Kidney epithelial cell (primary cell): Measurements from ENCODE around the gene ARFGEF3. TPM values are rescaled to one million over a fixed set of nuclear protein-coding genes. Genes with fewer than 3 reads are reported as not detected.

ENCODE experiments used
- DNase-seq: peaks from one replicate; pipeline ENCODE4 v3.0.0-alpha.2; 2010; ENCODE audit warnings: low read depth
- H3K27me3 ChIP-seq: 2 replicates; pipeline ENCODE4 v1.6.0; 2011; ENCODE audit warnings: low read length; ENCODE audit not compliant: control insufficient read depth, insufficient read depth
- H3K36me3 ChIP-seq: 2 replicates; pipeline ENCODE4 v1.5.1; 2011; ENCODE audit warnings: low read length; ENCODE audit not compliant: control insufficient read depth, insufficient read depth
- H3K4me3 ChIP-seq: 2 replicates; pipeline ENCODE4 v1.5.1; 2011; ENCODE audit warnings: low read depth, mild to moderate bottlenecking, control low read depth, low read length
- total RNA-seq: library from RNA; depleted of rRNA; stranded (reverse); fragments of >200 nt; gene quantifications from 2 replicates; pipeline ENCODE4 v1.2.3, GENCODE V29; 2015
- TF ChIP-seq, protein P1 (sequence below): IDR thresholded peaks from 2 replicates; pipeline ENCODE4 v1.5.1; 2011; ENCODE audit warnings: mild to moderate bottlenecking, moderate library complexity, low read length, control low read depth, inconsistent platforms; ENCODE audit not compliant: insufficient read depth, poor library complexity, severe bottlenecking

ARFGEF3 gene
- total RNA-seq, 1 donor from 2014 or later = 11.1 TPM

- TF ChIP-seq, protein P1, sequence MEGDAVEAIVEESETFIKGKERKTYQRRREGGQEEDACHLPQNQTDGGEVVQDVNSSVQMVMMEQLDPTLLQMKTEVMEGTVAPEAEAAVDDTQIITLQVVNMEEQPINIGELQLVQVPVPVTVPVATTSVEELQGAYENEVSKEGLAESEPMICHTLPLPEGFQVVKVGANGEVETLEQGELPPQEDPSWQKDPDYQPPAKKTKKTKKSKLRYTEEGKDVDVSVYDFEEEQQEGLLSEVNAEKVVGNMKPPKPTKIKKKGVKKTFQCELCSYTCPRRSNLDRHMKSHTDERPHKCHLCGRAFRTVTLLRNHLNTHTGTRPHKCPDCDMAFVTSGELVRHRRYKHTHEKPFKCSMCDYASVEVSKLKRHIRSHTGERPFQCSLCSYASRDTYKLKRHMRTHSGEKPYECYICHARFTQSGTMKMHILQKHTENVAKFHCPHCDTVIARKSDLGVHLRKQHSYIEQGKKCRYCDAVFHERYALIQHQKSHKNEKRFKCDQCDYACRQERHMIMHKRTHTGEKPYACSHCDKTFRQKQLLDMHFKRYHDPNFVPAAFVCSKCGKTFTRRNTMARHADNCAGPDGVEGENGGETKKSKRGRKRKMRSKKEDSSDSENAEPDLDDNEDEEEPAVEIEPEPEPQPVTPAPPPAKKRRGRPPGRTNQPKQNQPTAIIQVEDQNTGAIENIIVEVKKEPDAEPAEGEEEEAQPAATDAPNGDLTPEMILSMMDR = no peak
- no peak overlapping the region for H3K4me3 ChIP-seq
- no peak for DNase-seq
- no peaks in the 10 kb centered on the region for H3K36me3 ChIP-seq
- H3K27me3 ChIP-seq = no peaks in the 10 kb centered on the region
Measured at GRCh38 chr6:138267971-138268895, 106.5 kb downstream of the ARFGEF3 start.

GRCh38 chr6:138271451-138271850, 109.7 kb downstream of the ARFGEF3 start:
- H3K36me3 ChIP-seq = no peaks in the 10 kb centered on the region
- no peaks in the 10 kb centered on the region for H3K27me3 ChIP-seq
- TF ChIP-seq, protein P1 = no peak
- DNase-seq = no peak
- no peak overlapping the region for H3K4me3 ChIP-seq

DNA sequence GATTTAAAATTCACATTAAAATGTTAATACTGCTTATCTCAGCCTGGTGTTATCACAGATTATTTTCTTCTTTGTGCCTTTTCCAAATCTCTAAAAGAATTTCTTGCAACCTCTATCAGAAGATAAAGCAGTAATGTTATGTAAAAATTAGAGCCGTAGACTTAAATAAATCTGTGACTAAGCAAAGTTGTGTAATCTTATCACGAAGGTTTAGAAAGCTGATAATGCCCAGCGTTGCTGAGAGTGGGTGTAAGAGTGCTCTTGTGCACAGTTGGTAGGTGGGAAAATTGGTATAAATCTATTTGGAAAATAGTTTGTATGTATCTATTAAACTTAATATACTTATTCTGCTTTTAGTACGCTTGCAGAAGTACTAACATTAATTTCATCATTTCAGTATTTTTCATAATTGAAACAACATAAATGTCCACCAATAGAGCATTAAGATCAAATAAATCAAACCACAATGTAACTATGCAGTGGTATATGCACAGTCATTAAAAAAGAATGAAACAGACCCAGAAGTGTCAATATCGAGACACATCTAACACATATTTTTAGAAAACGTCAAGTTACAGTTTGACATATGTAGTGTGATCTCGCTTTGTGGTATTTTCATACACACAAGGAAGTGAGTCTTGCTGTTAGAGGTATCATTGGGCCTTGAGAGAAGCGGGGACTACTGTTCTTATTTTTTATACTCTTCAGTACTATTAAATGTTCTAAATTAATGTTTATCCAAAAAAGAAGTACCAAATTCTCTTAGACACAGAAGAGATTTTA, 111.0 kb downstream of the ARFGEF3 start:
- TF ChIP-seq, protein P1 = no peak
- Histone ChIP-seq H3K4me3 (no peak overlapping the region), H3K36me3 (no peaks in the 10 kb centered on the region), H3K27me3 (no peaks in the 10 kb centered on the region)
- no peak for DNase-seq

DNA sequence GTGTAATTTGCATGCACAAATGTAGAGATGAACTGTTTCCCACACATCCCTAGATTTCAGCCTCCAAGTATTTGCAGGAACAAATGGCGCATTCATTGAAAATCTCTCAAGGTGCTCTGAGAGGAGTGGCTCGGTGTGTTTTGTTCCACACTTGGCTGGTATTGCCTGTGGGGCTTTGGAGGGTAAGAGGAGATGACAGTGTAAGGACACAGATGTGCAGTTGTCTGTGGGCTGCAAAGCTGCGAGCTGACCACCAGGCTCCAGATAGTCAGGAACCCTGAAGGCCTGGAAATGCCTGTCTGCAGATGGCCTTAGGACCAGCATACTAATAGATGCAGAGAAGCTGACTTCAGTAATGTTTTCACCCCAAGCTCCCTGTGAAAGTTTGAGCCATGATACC, 114.2 kb downstream of the ARFGEF3 start:
- no peaks in the 10 kb centered on the region for H3K27me3 ChIP-seq
- TF ChIP-seq, protein P1 = no peak
- DNase-seq = no peak

GRCh38 chr6:138277835-138278234, 116.1 kb downstream of the ARFGEF3 start:
- DNase-seq = no peak
- TF ChIP-seq, protein P1 = no peak
- Histone ChIP-seq H3K27me3 (no peaks in the 10 kb centered on the region), H3K36me3 (no peaks in the 10 kb centered on the region), H3K4me3 (no peak overlapping the region)

More for the DNA sequence above, 114.2 kb downstream of the ARFGEF3 start:
- H3K4me3 ChIP-seq = no peak overlapping the region
- no peaks in the 10 kb centered on the region for H3K36me3 ChIP-seq
